ENCODE results near the gene ADIPOQ.
"Not testable (repeated sequence)": the region's sequence is repeated elsewhere in the genome, so short reads cannot be mapped to it uniquely, and the experiment has no call there.

Gene ADIPOQ

GRCh38 chr3:186826976-186827857 is 15.3 kb upstream of the ADIPOQ start:
- DNase-seq: peak; percentile 73 to 78

- DNase-seq: no peak
These were observed 14.2 kb upstream of the ADIPOQ start for GRCh38 chr3:186828340-186828739.

GRCh38 chr3:186831798-186832197 is 10.7 kb upstream of the ADIPOQ start:
- DNase-seq: no peak

- DNase-seq: no peak
These were observed 10.2 kb upstream of the ADIPOQ start for GRCh38 chr3:186832276-186832675.

GRCh38 chr3:186839874-186840641 is 2.5 kb upstream of the ADIPOQ start:
- DNase-seq: no peak

- no peak for DNase-seq
These were observed 890 bp upstream of the ADIPOQ start for GRCh38 chr3:186841620-186842019.

- no peak for DNase-seq
These were observed 526 bp downstream of the ADIPOQ start for GRCh38 chr3:186843039-186843432.

GRCh38 chr3:186844908-186845307 is 2.4 kb downstream of the ADIPOQ start:
- no peak for DNase-seq

- no peak for DNase-seq
These were observed 3.2 kb downstream of the ADIPOQ start for GRCh38 chr3:186845756-186846155.

- no peak for DNase-seq
These were observed 4.9 kb downstream of the ADIPOQ start for GRCh38 chr3:186847437-186847836.

- DNase-seq: no peak
These were observed 7.0 kb downstream of the ADIPOQ start for GRCh38 chr3:186849374-186849975.

- DNase-seq: not testable (repeated sequence)
These were observed 9.3 kb downstream of the ADIPOQ start for GRCh38 chr3:186851835-186852234.

- DNase-seq: no peak
These were observed 10.5 kb downstream of the ADIPOQ start for GRCh38 chr3:186852994-186853393.

GRCh38 chr3:186854146-186854545 is 11.6 kb downstream of the ADIPOQ start:
- DNase-seq: no peak

- no peak for DNase-seq
These were observed 12.4 kb downstream of the ADIPOQ start for GRCh38 chr3:186854954-186855353.

- no peak for DNase-seq
These were observed 15.2 kb downstream of the ADIPOQ start for GRCh38 chr3:186857743-186858142.

GRCh38 chr3:186865215-186865853 is 22.8 kb downstream of the ADIPOQ start:
- not testable (repeated sequence) for DNase-seq

GRCh38 chr3:186866095-186866494 is 23.6 kb downstream of the ADIPOQ start:
- DNase-seq: not testable (repeated sequence)

- no peak for DNase-seq
These were observed 27.0 kb downstream of the ADIPOQ start for GRCh38 chr3:186869253-186870100.

GRCh38 chr3:186870421-186871201 is 28.1 kb downstream of the ADIPOQ start:
- DNase-seq: no peak

- no peak for DNase-seq
These were observed 29.0 kb downstream of the ADIPOQ start for GRCh38 chr3:186871403-186871924.

Measured in activated CD4-positive, alpha-beta T cell treated with anti-CD3 and anti-CD28 coated beads, Interleukin-2, amount 50 U/mL, for 4 hours (primary cell).